T-helper 2 cell treated with Interferon-gamma antibody and Interleukin-4, amounts not matched to agents 5 μg/mL and 100 μg/mL, for 36 hours (primary cell): ENCODE measurements around the gene FAM25A.
"Not testable (repeated sequence)": the region's sequence is repeated elsewhere in the genome, so short reads cannot be mapped to it uniquely, and the experiment has no call there.

Source experiments
- DNase-seq: peaks from one replicate; pipeline ENCODE4 v3.0.0; 2021; ENCODE audit warnings: low spot score
- H3K27ac Mint-ChIP-seq: one replicate; pipeline ENCODE4 v1.8.0; 2021; ENCODE audit warnings: mild to moderate bottlenecking, mixed read lengths
- H3K27me3 Mint-ChIP-seq: one replicate; pipeline ENCODE4 v1.8.0; 2021; ENCODE audit warnings: low read depth, mixed read lengths
- H3K36me3 Mint-ChIP-seq: one replicate; pipeline ENCODE4 v1.8.0; 2021; ENCODE audit warnings: low read depth, mixed read lengths
- H3K4me1 Mint-ChIP-seq: one replicate; pipeline ENCODE4 v1.8.0; 2021; ENCODE audit warnings: low read depth, mixed read lengths
- H3K4me3 Mint-ChIP-seq: one replicate; pipeline ENCODE4 v1.8.0; 2022; ENCODE audit warnings: mild to moderate bottlenecking, moderate library complexity, mixed read lengths
- H3K9me3 Mint-ChIP-seq: one replicate; pipeline ENCODE4 v1.8.0; 2021; ENCODE audit warnings: mixed read lengths

The FAM25A gene

DNA sequence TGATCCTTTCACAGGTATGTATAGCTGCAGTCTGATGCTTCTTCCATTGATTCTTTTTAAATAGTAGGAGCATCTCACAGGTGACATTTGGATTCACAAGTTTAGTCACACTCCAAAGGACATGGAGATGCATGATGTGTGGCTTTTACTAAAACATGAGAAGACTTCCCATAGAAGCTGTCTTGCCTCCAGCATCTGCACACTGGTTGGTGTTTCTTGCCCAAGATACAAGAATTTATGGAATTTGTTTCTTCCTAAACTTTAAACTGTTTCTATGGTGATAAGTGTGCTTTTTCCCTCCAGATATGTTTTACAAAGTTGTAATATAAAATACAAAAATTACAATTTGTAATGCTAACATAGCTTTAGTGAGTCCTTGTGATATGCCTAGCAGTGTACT lies 27.6 kb upstream of the FAM25A start:
- Mint-ChIP-seq H3K27me3 (peaks cover 30% of the 10 kb centered on the region), H3K36me3 (no peaks in the 10 kb centered on the region), H3K4me3 (no peak overlapping the region), H3K4me1 (no peaks in the 10 kb centered on the region), H3K9me3 (no peaks in the 10 kb centered on the region), H3K27ac (no peak overlapping the region)
- DNase-seq = no peak

DNA sequence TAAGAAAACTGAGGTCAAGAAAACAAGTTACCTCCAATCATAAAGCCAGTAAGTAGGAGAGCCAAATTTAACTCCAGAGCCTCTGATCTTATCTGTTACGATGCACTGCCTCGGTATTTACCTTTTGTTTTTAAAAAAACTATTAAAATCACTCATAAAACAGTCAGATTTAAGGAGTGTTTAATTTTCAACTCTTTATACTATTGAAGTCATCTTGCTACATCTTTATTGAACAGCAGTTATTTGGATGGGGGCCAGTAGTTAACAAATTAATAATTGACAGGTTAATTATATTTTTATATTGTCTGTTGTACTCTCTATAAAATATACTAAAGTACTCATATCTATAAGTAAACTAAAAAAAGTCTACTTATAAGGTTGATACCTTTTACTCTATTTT lies 27.2 kb upstream of the FAM25A start:
- Mint-ChIP-seq H3K4me1 (no peaks in the 10 kb centered on the region), H3K27ac (no peak overlapping the region), H3K4me3 (no peak overlapping the region), H3K27me3 (peaks cover 25% of the 10 kb centered on the region), H3K36me3 (no peaks in the 10 kb centered on the region), H3K9me3 (no peaks in the 10 kb centered on the region)
- DNase-seq = no peak

DNA sequence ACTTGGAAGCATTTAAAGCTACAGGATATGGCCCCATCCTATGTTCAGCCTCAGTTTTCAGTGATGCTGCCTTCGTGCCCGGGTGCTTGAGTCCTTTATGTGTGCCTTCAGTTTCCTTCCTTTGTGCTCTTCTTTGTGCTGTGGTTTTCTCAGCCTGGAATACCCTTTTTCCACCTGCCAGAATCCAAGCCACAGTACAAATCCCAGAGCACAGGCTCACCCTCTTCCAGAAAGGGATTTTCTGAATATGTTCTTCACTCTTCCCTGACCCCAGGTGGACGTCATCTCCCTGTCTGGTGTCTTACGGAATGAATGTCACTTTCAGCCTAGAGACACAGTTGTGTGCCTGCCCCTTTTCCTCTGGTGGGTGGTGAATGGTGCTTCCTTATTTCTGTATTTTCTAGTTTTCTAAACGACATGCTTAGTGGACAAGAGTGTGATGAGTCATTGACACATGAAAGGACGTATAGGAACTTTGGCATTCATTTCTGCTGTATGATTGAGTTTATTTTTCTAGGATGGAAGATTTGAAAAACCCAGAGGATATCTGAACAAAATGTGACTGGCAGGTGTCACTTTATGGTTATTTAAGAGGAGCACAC lies 20.2 kb upstream of the FAM25A start:
- not testable (repeated sequence) for H3K4me1 Mint-ChIP-seq, H3K27me3 Mint-ChIP-seq, H3K9me3 Mint-ChIP-seq, H3K4me3 Mint-ChIP-seq, DNase-seq, H3K36me3 Mint-ChIP-seq, H3K27ac Mint-ChIP-seq

DNA sequence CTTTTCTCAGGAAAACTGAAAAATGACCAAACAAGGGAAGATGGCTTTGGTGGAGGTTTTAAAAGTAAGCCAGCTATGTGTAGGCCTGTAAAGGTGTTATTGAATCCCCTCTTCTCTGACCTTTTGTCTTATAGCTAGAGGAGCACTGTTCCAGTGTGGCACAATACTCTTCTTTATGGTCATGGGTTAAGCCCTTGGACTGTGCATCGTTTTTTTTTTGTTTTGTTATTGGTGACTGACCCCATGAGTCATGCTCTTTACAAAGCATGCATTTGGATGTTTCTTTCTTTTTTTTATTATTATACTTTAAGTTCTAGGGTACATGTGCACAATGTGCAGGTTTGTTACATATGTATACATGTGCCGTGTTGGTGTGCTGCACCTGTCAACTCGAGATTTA lies 19.6 kb upstream of the FAM25A start:
- no peak for DNase-seq
- Mint-ChIP-seq H3K4me1 (no peaks in the 10 kb centered on the region), H3K4me3 (no peak overlapping the region), H3K36me3 (no peaks in the 10 kb centered on the region), H3K9me3 (no peaks in the 10 kb centered on the region), H3K27me3 (no peaks in the 10 kb centered on the region), H3K27ac (no peak overlapping the region)

DNA sequence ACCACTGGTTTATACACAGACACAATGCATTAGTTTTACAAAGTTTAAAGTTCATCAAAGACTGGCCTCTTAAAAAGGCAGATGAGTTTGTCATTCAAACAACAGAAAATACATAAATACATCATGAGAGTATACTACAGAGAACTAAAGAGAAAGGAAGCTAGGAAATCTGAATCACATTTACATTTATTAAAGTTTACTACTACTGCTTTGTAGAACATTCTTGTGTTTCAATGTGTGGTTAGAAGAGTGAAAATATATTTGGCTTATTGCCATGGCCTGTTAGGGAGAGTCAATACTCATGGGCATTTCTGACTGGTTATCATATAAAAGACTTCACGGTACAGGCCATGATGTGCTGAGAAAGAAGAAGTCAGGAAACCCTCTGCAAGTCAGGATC lies 13.0 kb upstream of the FAM25A start:
- H3K27me3 Mint-ChIP-seq, DNase-seq, H3K9me3 Mint-ChIP-seq, H3K36me3 Mint-ChIP-seq, H3K27ac Mint-ChIP-seq, H3K4me1 Mint-ChIP-seq, H3K4me3 Mint-ChIP-seq: not testable (repeated sequence)

DNA sequence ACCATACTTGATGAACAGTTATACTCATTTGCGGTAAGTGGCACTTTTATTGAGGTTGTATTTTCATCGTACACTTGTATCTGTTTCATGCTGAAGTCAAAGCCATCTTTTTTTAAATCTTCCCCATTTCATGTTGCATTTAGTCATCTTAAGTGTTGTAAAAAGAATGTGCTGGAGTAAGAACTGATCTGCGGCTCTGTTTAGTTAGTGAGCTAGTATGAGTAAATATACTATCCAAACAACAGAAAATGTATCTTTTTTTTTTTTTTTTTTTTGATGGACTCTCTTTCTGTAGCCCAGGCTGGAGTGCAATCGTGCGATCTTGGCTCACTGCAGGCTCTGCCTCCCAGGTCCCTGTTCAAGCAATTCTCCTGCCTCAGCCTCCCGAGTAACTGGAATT lies 12.4 kb upstream of the FAM25A start:
- not testable (repeated sequence) for H3K27me3 Mint-ChIP-seq, DNase-seq, H3K9me3 Mint-ChIP-seq, H3K27ac Mint-ChIP-seq, H3K4me1 Mint-ChIP-seq, H3K36me3 Mint-ChIP-seq, H3K4me3 Mint-ChIP-seq

DNA sequence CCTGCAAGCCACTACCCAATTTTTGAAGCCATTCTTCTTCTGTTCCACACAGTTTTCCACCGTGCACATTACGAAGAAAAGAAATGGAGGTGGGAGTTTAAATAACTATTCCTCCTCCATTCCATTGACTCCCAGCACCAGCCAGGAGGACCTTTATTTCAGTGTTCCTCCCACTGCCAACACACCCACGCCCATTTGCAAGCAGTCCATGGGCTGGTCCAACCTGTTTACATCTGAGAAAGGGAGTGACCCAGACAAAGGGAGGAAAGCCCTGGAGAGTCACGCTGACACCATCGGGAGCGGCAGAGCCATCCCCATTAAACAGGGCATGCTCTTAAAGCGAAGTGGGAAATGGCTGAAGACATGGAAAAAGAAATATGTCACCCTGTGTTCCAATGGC lies 11.8 kb upstream of the FAM25A start:
- not testable (repeated sequence) for DNase-seq, H3K27ac Mint-ChIP-seq, H3K9me3 Mint-ChIP-seq, H3K36me3 Mint-ChIP-seq, H3K27me3 Mint-ChIP-seq, H3K4me1 Mint-ChIP-seq, H3K4me3 Mint-ChIP-seq

DNA sequence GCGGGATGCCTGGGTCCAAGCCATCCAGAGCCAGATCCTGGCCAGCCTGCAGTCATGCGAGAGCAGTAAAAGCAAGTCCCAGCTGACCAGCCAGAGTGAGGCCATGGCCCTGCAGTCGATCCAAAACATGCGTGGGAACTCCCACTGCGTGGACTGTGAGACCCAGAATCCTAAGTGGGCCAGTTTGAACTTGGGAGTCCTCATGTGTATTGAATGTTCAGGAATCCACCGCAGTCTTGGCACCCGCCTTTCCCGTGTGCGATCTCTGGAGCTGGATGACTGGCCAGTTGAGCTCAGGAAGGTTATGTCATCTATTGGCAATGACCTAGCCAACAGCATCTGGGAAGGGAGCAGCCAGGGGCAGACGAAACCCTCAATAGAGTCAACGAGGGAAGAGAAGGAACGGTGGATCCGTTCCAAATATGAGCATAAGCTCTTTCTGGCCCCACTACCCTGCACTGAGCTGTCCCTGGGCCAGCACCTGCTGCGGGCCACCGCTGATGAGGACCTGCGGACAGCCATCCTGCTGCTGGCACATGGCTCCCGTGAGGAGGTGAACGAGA lies 10.9 kb upstream of the FAM25A start:
- H3K27me3 Mint-ChIP-seq, H3K4me1 Mint-ChIP-seq, H3K4me3 Mint-ChIP-seq, H3K9me3 Mint-ChIP-seq, H3K27ac Mint-ChIP-seq, H3K36me3 Mint-ChIP-seq, DNase-seq: not testable (repeated sequence)

DNA sequence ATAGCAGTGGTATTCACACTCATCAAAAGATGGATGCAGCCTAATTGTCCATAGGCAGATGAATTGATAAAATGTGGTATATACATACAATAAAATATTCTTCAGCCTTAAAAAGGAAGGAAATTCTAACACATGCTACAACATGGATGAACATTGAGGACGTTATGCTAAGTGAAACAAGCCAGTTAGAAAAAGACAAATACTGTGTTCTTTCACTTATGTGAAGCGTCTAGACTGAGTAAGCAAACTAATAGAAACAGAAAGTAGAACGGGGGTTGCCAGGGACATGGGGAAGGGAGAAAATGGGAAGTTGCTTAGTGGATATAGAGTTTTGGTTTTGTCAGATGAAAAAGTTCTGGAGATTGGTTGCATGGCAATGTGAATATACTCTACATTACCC lies 6.6 kb upstream of the FAM25A start:
- not testable (repeated sequence) for H3K27ac Mint-ChIP-seq, H3K4me1 Mint-ChIP-seq
- H3K4me3 Mint-ChIP-seq = peak overlapping the region; percentile 18

DNA sequence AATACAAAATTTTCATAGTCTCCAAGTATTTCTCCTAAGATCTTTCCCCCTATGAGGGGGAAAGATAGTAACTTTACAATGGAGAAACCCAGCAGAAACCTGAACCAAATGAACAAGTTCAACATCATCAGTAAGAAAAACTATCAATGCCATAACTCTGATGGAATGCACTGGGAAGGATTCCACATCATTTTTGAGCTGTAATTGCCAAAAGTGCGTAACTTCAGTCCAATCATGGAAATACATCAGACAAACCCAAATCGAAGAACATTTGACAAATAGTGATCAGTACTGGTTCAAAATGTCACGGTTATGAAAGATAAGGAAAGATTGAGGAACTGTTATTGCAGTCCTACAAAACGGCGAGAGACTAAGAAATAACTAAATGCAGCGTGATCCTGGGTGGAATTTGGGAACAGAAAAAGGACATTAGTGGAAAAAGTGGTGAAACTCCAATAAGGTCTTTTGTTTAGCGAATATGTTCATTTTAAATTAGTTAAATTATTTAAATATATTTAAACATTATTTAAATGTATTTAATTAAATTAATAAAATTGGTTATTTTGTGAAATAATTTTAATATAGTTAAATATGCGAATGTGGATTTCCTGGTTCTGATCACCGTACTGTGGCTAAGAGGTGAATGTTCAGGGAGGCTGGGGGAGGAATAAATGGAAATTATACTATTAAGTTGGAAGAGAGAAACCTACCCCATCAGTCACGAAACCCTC lies 4.9 kb upstream of the FAM25A start:
- H3K4me1 Mint-ChIP-seq, H3K9me3 Mint-ChIP-seq, H3K27ac Mint-ChIP-seq, DNase-seq, H3K36me3 Mint-ChIP-seq, H3K4me3 Mint-ChIP-seq, H3K27me3 Mint-ChIP-seq: not testable (repeated sequence)

More for the DNA sequence above, 6.6 kb upstream of the FAM25A start:
- not testable (repeated sequence) for H3K9me3 Mint-ChIP-seq, DNase-seq, H3K36me3 Mint-ChIP-seq, H3K27me3 Mint-ChIP-seq

DNA sequence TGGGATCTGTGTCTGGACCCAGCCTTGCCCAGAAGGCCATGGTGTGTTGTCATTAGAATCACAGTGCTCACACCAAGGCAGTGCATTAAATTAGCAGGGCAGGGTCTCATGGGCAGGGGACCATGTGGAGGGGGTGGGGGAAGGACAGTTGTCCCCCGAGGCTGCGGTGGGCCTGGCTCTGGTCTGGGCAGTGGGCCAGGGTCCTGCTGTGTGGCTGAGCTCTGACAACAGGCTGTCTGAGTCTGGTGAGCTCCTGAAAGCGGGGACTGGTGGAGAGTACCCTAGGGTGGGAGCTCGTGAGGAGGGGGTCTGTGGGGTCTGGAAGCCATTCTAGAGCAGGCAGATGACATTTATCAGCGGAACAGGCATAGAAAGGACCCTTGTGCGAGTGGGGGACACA lies 2.0 kb upstream of the FAM25A start:
- not testable (repeated sequence) for H3K27me3 Mint-ChIP-seq, H3K4me3 Mint-ChIP-seq, H3K4me1 Mint-ChIP-seq, H3K27ac Mint-ChIP-seq, H3K9me3 Mint-ChIP-seq, DNase-seq, H3K36me3 Mint-ChIP-seq

DNA sequence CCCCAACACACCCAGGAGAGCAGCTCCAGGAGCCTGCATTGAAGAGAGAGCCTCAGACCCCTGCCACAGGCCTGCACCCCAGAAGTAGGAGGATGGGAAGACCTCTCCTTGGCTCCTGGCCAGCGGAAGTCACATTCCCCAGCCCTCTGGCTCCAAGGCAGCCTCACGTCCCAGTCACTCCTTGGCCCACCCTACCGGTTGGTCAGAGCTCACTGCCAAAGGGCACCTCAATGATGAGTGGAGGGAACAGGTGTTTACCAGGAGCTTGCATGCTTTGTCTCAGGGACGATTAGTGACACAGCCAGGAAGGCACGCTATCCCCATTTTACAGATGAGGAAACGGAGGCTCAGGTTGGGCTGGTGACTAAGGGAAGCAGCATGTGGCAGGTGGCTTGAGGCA lies 1.0 kb upstream of the FAM25A start:
- H3K36me3 Mint-ChIP-seq, H3K9me3 Mint-ChIP-seq, H3K4me3 Mint-ChIP-seq, H3K27ac Mint-ChIP-seq, H3K27me3 Mint-ChIP-seq, DNase-seq, H3K4me1 Mint-ChIP-seq: not testable (repeated sequence)

DNA sequence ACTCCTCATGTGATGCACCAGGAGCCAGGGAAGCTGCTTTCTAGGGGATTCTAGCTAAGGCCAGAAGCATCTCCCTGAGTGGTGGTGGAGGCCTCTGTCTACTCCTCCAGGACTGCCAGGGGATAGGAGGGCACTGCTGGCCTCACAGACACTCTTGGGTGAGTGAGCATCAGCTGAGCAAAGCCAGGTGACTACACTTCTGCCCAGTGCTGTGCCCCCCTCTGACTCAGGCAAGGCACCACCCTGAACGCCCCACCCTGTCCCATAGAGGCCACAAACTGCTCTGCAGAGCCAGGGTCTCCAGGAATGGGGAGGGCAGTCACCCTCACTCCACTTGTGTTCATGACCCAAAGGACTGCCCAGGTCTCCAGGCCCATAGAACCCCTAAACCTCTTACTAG lies 590 bp upstream of the FAM25A start:
- H3K9me3 Mint-ChIP-seq, DNase-seq, H3K4me1 Mint-ChIP-seq, H3K4me3 Mint-ChIP-seq, H3K27ac Mint-ChIP-seq, H3K36me3 Mint-ChIP-seq, H3K27me3 Mint-ChIP-seq: not testable (repeated sequence)

DNA sequence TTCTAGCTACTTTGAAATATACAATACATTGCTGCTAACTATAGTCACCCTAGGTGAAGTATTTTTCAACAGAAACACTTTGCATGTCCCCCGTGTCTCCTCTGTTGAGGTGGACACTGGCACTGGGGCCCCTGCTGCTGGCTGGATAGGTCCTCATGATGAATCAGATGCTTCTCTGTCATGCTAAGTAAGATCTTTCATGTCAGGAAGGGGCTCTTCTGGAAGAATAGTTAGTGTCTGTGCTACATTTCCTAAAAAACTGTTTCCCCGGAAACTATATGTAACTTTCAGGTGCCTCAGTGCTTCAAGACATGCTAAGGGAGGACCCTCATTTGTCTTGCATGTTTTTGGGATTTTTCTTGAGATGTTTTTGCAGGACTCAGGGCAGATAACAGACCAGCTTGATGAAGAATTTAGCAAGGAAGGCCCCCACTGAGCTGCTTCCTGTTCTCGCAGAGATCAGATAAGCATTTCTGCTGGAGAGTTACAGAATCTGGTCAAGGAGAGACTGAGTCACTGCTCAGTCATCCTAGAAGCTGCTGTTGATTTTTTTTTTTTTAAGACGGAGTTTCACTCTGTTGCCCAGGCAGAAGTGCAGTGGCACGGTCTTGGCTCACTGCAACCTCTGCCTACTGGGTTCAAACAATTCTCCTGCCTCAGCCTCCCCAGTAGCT lies 5.3 kb downstream of the FAM25A start:
- H3K9me3 Mint-ChIP-seq, H3K27me3 Mint-ChIP-seq, H3K4me3 Mint-ChIP-seq, H3K36me3 Mint-ChIP-seq, H3K4me1 Mint-ChIP-seq: not testable (repeated sequence)
- DNase-seq = peak; percentile 55
- H3K27ac Mint-ChIP-seq = peak overlapping the region; percentile 28
